ENCODE results near the gene TIGD2.

TIGD2 gene

DNA sequence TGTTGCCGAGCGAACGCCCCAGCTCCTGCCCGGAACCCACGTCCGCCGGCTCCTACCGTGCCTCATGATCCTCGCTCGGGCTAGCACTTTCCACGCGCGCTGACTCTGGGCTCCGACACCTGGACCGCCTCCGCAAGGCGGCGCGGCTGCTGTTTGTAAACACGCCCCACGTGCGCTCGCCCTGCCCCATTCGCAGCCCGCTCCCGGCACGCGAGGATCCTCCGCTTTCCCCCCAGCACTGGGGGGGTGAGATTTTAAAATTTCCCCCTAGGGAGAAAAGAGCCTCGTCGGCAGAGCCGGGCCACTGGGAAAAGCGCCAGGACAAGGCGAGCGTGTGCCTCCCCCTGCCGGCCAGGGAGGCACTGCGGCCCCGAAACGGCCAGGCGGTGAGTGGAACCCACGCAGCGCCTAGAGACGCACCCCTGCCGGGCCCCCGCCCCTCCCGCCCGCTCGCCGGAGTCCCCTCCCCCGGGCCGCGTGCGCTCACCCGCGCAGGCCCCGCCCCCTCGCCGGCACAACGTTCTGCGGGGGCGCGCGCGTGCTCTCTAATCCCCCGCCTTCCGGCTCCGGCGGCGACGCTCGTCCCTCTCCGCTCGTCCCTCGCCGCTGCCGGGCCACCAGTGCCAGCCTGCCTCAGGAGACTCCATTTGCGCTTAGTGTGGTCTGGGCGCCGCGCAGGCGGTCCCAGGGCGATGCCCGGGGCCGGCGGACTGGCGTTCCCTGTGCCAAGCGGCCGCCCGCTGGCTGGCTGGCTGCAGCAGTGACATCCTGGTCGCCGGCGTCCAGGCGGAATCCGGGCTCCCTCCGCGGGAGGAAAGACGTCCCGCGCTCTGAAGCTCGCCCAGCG, at the start of gene TIGD2:
Gene TIGD2 (plus strand): TSS at position 548 of the 847 bp plus-strand sequence. CDS start 1,442 bp downstream, outside the sequence.
- peak; percentile 82 to 85 for DNase-seq

DNA sequence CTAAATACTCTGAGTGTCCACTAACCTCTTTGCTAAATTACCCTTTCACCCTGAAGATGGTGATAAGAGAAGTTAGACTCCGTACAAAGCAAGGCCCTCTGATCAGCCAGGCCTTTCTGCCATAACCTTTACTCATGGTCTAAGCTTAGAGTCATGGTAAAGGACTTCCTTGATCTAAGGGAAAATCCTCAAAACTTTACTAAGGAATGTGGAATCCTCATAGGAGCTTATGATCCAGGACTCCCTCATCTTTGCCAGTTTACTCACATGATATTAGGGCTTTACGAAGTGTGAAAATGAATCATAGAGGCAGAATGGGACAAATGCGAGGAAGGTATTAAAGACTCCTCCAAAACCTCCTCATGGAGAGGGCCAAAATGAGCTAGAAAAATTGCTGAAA, 46.5 kb upstream of the TIGD2 start:
- no peak for DNase-seq

DNA sequence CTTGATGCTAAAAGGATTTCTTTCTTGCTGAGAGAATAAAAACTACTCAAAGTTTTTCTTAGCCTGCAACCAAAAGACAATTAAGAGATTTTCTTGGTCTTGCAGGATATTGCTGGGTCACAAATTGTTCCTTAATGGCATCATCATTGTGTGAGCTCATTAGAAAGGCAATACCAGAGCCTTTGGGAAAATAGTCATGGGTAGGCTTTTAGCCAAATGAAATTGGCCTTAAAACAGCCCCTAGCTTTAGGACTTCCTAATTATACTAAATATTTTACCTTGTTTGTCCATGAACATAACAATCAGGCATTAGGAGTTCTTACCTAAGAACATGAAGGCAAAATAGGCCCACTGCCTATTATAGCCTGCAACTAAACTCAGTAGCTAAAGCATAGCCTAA, 43.9 kb upstream of the TIGD2 start:
- DNase-seq, result peak; percentile 8 to 30

DNA sequence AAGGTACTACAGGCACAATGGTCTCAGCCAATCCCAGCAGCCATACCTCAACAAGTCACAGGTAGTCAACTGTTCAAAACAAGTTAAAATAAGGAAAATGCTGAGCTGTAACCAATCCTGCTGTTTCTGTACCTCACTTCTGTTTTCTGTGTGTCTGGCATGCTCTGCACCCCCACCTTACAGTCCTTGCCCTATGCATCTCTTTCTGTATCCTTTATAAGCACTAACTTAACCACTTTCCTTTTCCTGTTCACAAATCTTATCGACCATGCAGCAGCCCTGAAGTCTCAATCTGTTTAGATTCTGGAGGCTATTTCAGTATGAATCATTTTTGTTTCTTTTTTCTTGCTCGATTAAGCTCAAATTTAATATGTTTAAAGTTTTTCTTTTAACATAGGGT, 41.9 kb upstream of the TIGD2 start:
- DNase-seq, result no peak

DNA sequence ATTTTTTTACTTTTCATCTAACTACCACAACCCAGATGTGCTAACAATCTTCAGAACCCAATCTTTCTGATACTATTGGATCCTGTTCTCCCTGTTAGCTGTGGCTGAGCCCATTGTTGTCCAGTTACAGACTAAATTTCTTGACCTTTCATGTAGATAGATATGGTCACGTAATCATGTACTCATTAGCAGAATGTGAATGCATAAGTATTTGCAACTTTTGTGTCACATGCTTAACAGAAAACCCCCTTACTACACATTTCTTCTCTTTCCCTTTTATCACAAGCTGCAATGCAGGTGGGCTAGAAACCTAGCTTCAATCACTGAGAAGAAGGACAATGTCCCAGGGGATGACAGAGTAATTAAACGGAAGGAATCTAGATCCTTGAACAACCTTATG, 41.3 kb upstream of the TIGD2 start:
- no peak for DNase-seq

DNA sequence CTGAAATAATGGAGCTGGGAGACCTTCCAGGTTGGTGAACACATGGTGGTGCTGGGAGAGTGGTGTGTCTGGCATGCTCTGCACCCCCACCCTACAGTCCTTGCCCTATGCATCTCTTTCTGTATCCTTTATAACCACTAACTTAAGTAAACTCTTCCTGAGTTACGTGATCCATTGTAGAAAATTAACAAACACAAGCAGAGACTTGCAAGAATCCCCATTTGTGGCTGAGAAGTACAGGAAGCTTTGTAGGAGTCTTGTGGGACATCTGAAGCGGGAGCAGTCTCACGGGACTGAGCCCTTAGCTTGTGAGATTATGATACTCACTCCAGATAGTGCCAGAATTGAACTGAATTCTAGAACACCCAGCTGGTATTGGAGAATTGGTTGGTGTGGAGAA, 40.0 kb upstream of the TIGD2 start:
- DNase-seq, result no peak

DNA sequence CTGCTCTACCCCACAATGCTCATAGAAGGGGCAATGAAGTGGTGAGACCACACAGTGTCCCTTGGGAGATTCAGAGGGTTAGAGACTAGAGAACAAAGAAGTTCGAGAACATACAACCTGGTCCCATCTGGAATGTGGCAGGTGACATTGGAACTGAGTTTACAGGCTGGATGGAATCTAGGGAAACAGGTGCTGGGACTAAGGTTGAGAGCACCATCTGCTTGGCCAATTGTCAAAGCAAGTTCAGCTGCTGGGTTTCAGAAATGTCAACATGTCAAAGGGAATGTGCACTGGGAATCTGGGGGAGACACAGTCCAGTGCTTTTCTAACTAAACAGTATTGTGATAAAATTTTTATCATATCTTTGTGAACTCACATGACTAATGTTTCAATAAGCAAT, 38.4 kb upstream of the TIGD2 start:
- DNase-seq, result no peak

DNA sequence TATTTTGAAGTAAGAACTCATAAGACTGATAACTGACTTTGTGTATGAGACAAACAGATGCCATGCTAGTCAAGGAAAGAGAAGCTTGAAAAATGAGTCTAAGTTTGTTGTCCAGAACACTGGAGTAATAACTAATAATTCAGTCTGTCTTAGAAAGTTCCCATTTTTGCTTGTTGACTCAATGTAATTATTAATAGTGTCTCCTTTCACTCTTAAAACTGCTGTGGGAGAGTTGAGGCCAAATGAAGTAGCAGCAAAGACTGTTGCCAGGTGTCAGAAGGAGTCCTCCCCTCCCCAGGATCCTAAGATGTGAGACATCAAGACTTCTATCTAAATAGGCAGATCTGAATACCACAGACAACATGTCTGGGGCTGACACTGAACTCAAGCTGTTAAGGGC, 33.6 kb upstream of the TIGD2 start:
- no peak for DNase-seq

DNA sequence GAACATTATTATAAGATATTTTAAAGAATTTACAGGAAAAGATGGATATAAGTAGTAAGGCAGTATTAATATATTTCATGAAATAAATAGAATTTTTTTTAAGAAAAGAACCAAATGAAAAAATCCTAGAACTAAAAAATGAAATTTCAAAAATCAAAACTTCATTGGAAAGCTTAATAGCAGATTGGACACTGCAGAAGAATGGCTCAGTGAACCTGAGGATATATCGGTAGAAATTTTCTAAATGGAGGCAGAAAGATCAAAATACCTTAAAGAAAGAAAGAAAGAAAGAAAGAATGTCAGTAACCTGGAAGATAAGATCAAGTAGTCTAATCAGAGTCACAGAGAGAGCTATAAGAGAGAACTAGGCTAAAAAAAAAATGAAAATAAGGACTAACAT, 33.0 kb upstream of the TIGD2 start:
- no peak for DNase-seq

DNA sequence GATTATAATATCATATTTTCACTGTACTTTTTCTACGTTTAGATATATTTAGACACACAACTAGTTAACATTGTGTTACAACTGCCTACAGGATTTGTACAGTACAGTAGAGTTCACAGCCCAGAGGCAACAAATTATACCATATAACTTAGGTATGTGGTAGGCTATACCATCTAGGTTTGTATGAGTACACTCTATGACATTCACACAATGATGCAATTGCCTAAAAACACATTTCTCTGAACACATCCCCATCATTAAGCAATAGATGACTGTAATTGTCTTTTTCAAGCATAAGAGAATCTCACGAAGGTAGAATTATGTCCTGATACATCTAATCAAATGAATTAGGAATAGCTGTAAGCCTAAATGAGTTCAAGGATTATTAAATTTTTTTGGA, 12.3 kb upstream of the TIGD2 start:
- no peak for DNase-seq

DNA sequence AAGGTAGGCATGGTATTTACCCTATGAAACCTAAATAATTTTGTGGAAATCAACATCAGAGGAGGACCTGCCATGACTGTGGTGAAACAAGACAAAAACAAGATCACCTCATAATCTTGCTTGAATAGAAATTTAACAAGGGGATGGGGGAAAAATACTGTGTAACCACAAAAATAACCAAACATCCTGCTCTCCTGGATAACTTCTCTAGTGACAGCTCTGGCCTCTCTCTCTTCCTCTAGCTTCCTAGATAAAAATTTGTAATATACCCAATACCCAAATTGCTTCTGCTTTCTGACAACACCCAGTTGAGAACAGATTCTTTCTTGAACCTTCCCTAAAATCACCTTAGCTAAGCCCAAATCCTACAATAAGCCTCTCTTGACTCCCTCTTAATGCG, 11.9 kb upstream of the TIGD2 start:
- no peak for DNase-seq

DNA sequence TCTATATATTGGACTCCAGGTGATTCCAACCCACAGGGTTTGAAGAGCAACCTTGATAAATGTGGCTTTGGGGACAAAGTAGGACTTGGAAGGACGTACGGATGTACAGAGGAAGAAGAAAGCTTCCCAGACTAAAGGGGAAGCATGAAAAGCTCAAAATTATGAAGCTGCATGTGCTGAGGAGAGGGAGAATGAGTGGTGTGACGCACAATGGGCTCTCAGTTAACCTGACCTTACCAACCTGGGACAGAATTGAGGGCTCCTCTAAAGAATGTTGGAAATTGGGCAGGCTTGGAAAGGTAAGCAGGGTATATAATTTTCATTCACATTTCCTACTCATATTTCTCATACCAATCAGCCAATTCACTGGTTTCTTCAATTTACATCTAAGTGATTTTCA, 10.5 kb upstream of the TIGD2 start:
- DNase-seq, result no peak

DNA sequence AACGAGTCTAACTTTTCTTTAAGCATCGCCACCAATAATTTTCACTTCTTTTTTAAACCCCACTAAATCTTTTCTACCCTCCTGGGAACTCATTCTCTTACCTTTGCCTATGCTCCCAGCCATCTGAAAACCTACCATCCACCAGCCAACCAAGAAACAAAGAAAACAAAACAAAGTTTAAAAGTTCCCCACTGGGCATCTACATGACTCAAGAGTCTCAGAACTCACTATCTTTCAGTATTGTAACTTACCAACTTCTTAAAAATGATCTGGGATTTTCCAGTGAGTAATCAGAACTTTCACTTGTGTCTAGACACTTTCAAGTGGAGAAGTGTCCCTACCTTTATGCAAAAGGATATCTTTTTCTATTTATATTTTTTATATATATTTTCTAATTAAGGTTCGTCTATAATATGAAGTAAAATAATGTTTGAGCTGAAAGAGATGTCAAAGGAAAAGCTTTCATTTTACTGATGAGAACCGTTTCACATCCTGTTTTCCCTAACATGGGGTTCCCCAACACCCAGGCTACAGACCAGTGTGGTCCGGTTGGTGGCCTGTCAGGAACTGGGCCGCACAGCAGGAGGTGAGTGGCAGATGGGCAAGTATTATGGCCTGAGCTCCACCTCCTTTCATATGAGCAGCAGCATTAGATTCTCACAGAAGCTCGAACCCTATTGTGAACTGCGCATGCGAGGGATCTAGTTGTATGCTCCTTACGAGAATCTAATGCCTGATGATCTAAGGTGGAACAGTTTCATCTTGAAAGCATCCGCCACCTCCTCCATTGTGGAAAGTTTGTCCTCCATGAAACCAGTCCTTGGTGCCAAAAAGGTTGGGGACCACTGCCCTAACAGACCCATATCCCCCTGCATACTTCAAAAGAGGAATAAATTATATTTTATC, 9.8 kb upstream of the TIGD2 start:
- DNase-seq, result no peak

DNA sequence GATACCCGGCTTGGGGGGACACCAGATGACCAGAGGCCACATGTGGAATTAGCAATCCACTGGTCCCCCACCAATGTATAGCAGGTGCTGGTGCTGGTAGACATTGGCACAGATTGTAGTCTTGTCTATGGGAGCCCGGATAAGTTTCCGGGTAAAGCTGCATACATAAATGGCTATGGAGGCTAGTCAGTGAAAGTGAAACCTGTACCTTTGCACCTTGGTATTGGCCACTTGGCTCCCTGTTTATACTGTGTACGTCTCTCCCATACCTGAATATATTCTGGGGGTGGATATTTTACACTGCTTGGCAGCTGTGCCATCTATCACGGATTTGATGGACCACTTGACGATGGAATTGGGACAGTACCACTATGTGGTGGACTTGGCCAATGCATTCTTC, 5.6 kb upstream of the TIGD2 start:
- no peak for DNase-seq

DNA sequence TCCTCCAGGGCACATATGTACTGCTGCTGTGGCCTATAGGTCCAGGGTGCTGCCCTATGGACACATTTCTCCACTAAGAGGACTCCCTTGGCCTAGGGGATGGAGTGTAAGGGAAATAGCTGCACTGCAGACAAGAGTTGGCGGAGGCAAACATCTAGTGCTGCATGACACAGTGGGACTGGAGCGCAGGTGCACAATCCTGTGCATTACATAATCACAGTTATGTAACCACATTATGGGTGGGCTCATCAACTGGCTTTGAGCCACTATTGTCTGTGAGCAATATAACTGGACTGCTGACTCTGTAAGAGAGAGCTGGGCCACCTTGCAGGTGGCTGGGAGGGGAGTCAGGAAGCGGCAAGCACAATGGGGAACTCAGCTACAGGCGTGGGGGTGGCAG, 3.2 kb upstream of the TIGD2 start:
- DNase-seq, result no peak

DNA sequence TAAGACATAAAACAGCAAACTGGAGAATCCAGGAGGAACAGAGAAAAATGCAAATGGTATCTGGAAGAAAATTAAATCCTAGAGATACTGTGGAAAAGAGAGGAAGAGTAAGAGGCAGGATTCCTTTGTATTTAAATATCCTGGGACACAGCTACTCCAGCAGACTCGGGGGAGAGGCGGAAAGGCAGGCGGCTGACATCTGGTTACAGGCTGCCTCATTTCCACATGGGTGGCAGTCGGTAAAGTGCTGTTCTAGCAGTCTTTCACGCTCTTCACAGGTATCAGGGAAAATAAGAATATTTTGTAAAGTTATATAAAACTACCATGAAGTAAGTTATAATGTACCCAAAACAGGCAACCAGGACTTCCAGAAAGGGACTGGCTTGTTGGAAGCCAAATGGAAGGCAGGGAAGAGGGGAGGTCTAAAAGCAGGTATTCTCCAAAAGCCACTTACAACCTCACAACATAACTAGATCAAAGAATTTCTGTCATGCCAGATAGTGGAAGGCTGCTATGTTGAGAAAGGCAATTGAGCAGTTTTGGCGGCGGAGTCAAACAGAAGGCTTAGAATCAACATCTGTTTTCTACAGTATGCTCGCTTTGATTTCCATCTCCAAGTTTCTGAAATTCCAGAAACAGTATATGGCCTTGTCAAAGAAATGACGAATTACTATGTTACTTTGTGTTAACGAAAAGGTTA, 1.3 kb upstream of the TIGD2 start:
- DNase-seq, result no peak

DNA sequence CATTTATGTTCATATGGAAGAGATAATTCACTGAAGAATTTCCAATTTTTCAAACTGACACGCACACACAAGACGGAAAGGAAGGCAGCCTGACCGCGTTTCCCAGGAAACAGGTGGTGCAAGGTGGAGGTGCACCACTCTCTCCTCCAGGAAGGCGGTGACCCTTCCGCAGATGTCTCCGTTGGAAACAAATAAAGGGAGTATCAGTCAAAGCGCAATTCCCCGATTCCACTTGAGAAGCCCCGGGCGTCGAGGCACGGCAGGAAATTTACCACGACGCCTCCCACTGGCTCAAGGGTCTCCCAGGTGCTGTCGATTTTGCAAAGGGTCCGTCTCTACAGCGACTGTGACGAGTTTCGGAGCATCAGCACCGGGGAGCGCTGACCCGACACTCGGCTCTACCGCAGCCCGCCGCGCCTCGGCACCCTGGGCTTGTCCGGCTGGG, 770 bp upstream of the TIGD2 start:
- peak; percentile 8 to 36 for DNase-seq

DNA sequence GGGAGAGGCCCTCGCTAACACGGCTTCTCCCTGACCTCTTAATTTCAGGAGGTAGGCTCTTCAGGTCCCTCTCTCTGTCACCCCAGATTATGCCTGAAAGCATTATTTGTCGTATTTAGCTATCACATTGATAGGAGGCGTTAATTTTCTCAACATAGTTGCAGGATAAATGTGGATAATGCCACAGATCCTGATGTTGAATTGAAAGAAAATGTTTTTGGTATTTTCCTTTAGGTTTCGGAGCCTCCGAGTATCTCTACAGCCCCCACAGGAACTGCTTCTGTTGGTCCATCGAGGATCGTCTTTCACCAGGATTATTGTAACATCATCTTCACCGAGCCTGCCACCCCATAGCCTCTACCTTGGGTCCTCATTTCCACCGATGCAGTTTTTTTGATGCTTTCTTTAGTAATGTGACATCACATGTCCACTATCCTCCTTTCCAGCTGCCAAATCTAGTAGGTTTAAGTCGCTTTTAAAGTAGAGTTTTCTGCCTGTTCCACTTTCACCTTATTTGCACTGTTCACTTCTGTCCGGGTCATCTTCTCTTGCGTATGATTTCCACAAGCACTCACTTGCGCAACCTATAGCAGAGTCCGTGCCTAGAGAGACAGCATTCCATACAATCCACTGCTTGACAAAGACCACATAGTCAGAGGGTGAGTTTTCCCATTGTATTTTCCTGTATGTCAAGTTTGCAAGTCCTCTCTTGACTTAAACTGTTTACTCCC, 665 bp downstream of the TIGD2 start:
- DNase-seq, result no peak

DNA sequence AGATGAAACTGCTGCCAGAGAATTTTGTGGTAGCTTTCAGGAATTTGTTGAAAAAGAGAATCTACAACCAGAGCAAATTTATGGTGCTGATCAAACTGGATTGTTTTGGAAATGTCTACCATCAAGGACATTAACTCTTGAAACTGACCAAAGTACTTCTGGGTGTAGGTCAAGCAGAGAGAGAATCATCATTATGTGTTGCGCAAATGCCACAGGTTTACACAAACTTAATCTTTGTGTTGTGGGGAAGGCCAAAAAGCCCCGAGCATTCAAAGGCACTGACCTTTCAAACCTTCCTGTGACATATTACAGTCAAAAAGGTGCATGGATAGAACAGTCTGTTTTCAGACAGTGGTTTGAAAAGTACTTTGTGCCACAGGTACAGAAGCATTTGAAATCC, 2.1 kb downstream of the TIGD2 start:
- DNase-seq, result no peak

DNA sequence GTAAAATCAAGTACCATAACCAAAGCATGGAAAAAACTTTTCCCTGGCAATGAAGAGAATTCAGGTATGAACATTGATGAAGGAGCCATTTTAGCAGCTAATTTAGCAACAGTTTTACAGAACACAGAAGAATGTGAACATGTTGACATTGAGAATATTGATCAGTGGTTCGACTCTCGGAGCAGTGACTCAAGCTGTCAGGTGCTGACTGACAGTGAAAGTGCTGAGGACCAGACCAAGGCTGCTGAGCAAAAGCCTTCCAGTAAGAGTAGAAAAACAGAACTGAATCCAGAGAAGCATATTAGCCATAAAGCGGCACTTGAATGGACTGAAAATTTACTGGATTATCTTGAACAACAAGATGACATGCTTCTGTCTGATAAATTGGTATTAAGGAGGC, 2.8 kb downstream of the TIGD2 start:
- no peak for DNase-seq

DNA sequence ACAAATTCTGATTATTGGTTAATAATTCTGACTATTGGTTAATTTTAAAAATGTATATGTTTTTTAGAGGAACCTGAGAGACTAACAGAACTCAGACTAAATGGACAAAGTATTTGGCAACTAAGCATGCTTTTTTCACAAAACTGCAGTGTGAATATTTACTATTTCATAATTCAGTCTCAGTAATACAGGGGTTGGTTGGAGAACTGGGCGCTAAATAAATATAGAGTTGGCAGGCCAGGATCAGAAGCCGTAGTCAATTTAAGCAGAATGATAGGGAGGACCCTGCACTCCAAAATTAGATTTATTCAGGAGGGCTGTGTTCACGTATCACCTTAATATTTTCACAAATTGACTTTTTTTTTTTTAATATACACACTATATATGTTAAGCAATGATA, 5.8 kb downstream of the TIGD2 start:
- DNase-seq, result no peak

DNA sequence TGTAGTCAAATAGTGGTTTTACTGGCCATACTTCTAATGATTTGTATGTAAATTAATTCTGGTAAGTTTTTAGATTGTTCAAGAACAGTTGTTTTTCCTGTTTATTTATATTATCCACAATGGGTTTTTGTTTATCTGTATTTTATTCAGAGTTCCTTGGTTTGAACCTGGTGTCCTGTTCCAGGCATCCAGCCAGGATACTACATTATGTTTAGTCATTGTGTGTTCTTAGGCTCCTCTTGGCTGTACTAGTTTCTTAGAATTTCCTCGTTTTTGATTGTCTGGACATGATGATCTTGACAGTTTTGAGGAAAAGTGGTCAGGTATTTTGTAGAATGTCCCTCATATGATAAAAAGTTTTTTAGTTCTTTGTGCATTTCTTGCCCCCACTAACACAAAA, 7.8 kb downstream of the TIGD2 start:
- no peak for DNase-seq

DNA sequence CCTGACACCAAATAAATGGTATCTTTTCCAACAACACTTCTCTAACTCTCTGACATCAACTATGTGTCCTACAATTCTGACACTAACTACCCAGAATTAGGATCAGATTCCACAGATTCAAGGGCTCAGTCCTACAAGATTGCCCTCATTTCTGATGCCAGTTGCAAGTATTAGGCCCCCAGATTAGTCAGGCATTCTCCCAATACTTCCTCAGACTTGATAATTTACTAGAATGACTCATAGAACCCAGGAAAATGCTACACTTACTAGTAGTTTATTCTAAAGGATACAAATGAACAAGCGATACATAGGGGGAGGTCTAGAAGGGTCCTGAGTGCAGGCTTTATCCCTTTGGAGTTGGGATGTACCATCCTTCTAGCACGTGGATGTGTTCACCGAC, 8.5 kb downstream of the TIGD2 start:
- no peak for DNase-seq
